GM21390 (cell line): ENCODE data around the gene SLC17A9.
"Not testable (repeated sequence)": the region's sequence is repeated elsewhere in the genome, so short reads cannot be mapped to it uniquely, and the experiment has no call there.

Experiments
- ATAC-seq: cut with Tn5 transposase; IDR thresholded peaks from one replicate; pipeline ENCODE4 v1.9.1; 2021; ENCODE audit not compliant: unreplicated experiment

SLC17A9 gene

GRCh38 chr20:62920039-62920645 is 32.4 kb upstream of the SLC17A9 start:
- ATAC-seq: no peak

GRCh38 chr20:62921119-62921687 is 31.3 kb upstream of the SLC17A9 start:
- no peak for ATAC-seq

DNA sequence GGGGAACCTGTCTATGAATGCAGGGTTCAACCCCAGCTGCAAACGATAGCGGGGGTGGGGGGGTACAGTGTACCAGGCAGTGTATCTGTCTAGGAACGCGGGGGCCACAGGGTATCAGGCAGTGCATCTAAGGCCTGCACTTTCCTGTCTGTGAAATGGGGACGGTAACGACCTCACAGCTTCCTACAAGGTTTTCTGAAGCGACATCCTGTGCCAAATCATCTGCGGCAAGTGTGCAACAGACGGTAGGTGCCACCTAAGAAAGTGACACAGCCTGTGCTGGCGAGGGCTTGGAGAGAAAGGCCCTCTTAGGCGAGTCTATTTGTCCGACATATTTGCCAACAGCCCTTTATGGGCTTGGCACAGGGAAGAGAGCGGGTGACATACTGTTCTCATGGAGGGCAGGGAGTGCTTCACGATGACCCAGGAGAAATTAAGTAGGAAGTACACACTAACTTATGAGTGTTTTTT is 30.0 kb upstream of the SLC17A9 start:
- no peak for ATAC-seq

- not testable (repeated sequence) for ATAC-seq
Measured at GRCh38 chr20:62923059-62923668, 29.3 kb upstream of the SLC17A9 start.

DNA sequence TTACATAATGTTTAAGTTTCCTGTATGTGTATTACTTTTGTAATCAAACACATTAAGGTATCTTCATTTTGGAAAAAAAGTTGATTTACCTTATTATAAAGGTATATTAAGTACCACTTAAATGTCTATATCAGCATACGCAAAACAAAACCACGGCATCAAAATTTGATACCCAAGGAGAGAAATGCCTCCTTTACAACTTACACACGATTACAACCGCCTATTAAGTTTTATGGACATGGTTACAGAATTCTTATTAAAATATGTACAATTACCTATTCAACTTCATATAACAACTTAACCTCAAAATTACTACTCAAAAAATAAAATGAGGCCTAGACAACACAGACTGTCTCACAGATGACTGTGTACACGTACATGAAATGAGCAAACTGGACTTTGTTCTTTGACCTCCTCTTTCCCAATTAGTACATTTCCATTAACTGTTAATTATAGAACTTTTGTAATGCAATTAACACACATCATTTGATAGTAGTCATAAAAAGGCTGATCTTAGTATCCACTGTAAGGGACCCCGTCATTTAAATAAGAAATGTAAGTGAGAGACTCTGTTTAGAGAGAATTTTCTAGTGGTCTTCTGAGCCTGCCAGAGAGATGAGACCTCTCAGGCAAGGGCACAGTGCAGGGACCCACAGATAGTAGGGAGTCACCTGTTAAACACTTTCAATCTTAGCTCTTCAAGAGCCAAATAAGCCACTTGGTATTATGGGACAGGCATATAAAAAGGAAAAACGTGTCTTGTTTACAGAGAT is 28.7 kb upstream of the SLC17A9 start:
- no peak for ATAC-seq

DNA sequence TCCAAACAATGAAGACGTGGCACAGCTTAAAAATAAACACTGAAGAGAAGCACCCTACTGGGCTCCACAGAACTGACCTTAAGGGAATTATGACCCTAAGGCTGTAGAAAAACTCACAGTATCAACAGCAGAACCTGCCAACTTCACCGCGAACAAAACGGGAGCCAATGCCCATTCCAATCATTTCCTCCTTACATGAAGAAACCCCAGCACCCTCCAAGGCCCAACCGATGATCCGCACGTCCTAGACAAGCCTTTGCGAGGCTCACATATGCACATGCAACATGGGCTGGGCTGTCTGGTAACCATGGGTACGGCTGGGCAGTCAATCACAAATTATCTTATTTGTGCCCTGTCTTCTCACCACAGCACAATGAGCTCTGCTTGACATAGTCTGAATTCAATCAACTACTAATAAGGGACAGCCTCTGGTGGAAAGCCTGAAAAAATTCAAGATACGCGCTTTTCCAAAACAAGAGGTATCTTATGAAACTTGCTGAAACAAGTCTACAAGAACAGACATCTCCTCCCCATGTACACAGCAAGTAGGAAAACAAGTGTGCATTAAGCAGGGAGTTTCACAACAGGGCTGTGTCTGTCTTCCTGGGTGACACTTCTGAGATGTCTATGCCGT is 27.9 kb upstream of the SLC17A9 start:
- ATAC-seq: no peak

DNA sequence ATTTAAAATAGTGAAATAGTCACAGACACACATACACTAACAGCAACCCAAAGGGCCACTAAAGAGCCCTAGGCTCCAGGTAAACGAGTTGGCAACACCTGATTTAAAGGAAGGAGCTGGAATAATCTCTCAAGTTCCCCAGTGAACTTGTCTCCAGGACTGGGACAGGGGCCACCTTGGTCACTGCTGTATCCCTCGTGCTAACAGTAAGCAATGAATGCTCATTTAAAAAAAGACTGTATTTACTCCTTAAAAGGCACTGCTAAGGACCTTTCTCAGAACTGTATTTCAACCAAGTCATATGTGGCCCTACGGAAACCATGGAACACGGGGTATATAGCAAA is 27.5 kb upstream of the SLC17A9 start:
- no peak for ATAC-seq

DNA sequence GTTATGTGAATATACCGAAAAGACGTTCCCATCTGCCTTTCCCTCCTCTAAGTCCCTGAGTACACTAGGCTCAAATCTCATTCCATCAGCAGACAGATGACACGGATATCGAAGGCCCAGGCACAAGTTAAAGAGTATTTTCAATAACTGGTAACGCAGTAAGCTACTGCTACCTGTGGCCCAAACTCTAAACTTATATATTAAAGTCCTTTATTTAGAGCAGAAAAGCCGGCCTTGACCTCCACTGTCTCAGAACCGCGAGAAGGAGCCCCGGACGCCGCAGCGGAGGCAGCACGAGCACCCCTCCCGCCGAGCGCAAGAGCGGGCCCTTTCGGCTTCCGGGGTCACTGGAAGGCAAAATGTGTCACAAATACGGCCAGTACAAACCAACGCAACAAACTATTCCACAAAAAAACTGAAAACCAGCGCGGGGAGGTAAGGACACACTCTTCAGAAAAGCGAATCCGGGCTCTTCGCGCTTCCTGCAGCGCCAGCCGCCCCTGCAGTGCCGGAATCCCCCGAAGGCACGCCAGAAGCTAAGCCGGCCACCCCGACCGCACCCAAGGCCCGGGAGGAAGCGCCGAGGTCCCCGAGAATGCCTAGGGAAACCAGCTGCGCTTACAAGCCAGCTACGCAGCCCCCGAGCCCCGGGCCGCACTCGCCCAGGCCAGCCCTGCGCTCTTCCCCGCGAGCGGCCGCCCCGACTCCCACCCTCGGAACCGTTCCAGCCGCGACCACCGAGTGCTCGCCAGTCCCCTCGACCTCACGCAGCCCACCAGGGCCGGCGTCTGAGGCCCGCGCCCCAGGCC is 26.9 kb upstream of the SLC17A9 start:
- peak; percentile 10 for ATAC-seq

DNA sequence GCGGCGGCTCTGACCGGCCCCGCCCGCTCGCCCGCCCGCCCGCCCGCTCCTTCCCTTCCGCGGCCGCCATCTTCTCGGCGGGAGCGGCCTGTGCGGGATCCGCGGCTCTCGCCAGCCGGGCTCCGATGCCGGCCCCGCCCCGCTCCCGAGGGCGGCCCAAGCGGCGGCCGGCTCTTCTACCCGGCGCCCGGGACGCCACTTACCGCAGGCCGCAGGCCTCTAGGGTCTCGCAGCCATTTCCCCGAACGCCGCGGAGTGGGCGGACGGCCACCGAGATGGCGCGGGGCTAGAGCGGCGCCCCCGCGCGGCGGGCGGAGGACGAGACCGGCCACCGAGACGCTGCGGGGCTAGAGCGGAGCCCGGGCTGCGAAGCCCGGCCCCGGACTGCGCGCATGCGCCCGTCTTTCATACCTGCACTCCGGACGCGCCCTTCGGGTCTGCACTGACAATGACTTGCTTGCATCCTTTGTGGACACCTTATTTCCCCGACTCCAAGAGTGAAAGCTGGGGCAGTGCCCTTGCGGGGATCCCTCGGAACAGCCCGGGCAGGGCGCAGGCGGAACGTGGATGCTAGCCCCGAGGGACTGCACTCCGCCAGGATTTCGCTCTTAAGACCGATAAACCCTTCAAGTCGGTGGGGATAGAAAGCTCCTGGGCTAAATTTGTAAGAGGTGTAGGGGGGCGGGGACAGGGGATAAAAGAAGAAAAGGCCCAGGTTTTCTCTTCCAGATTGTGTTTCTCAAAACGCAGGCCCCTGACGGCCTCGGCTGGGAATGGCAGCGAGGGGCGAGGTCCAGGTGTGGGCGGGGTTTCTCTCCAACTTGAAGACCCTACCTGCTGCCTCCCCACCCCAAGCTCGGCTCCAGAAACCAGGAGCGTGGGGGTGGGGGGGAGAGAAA is 26.0 kb upstream of the SLC17A9 start, which contains the start of gene DIDO1:
DIDO1 (minus strand) TSS at position 277 of the 899 bp plus-strand sequence.
- peak; percentile 65 for ATAC-seq

DNA sequence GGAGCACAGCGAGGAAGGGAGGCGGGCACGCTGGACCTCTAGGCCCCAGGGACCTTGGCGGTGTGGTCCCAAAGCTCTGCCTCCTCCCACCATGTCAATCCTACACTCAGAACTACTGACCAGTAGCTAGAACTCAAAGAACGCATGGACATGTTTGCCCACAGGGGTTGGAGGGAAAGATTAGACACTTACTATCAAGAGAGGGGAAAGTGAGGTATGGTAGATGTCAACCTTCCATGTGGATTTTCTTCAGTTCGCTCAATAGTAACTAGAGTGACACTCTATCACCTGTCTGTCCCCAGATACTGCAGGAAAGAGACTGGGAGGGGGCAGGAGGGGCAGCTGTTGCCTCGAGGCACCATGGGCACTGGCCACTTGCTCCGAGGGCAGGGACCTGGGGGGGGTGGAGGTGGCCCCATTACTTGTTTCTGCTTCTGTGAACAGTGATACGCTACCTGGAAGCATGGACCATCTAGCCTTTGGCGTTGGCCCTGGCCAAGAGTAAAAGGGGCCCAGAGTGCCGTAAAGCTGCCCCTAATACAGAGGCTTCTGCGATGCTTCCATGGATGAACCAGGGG is 25.3 kb upstream of the SLC17A9 start:
- no peak for ATAC-seq

DNA sequence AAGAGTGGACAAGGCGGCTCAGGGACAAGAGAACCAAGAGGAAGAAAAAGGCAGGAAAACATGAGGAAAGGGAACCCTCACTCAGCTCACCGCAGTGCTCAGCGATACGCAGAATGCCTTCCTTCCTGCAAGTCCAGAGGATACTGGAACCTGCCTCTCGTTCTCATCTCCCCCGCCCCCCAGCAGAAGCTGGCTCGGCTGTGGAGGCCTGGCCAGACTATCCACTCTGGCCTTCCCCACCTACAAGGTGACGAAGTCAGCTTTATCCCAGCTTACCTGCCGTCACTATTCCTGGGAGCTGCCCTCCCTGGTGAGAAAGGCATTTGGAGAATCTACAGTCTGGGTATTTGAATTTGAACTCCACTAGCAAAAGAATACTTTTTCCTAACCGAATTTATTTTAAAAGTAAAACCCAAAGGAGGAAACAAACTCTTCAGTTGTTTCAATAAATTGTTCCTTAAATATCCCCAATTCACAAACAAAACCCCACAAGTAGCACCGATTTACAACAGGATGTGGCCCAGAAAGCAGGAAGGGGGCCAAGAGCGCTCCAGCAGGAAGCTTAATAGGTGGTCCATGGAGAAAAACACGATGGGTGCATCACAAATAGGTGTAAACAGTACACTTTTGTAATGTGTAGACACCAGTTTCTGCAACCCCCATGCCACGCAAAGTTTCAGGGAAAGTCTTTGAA is 24.1 kb upstream of the SLC17A9 start:
- no peak for ATAC-seq

- ATAC-seq: peak; percentile 30
Measured at GRCh38 chr20:62929051-62929538, 23.4 kb upstream of the SLC17A9 start.

DNA sequence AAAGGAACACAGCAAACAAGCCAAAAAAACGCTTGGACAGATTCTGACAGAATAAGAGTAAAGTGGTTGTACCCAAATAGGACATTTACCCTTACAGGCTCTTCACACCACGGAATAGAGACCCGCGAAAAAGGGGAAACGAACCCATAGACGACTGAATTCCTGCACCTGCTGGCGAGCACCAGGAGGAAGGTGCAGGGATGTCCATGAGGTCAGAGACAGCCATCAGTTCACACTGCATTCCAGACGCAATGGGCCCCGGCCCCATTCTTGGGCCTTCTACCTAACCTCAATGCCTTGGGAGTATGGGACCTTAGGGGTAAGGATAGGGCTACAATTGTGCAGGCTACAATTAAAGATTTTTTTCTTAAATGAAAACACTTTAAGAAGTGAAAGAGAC is 21.0 kb upstream of the SLC17A9 start:
- no peak for ATAC-seq

DNA sequence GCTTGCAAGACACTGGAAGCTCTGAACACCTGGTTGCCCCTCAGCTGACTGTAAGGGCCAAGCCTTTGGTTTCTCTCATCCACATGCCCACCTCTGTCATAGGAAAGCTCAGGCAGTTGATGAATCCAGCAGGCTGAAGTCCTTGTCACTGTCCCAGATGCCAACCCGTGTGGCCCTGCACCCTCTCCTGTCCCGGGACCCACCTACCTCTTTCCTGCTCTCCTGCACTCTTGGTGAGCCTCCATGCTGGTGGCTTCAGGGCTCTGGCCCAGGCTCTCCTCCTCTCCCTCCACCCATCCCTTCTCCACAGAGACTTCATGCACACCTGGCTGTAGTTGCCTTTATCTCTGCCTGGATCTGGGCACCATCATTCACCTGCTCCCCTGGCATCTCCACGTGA is 18.5 kb upstream of the SLC17A9 start:
- ATAC-seq: no peak

DNA sequence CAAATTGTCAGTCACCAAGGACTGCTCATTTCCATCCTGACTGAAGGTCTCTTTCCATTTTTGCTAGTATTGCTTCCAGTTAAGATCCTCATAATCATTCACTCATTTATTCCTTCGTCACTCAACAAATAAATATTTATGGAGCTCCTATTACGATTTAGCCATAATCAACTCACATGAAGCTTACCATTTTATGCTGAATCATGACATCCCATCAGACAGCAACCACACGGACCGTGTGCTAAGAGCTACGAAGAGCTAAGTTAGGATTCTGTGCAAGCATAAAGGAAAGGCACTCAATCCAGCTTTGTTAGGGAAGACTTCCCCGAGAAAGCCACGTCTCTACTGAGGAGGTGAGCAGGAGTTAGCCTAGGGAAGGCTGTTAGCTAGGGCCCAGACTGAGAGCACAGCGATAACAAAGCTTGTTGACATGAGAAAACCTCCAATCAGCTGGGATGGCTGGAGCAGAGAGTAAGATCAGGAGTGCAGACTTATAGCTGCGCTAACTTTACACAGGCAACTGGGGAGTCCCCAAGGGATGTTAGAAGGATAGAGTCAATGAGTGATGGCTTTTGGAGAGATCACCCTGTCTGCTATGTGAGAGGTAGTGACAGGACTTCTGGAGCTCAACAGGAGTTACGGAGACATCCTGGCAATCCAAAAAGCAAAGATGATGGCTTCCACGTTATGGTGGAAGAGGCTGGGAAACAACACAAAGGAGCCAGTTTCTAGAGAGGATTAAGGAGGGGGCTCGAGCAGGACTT is 17.1 kb upstream of the SLC17A9 start:
- ATAC-seq: no peak

- no peak for ATAC-seq
Measured at GRCh38 chr20:62935968-62936585, 16.4 kb upstream of the SLC17A9 start.
